PFSK-1 (cell line): ENCODE results near the gene TSPAN6.

Source experiments
- FOXP2 ChIP-seq: optimal IDR thresholded peaks from 2 replicates; pipeline ENCODE3; 2011; ENCODE audit warnings: borderline replicate concordance, control low read depth, inconsistent platforms; ENCODE audit not compliant: insufficient read depth; ENCODE audit errors: extremely low read length, extremely low read depth
- POLR2AphosphoS5 ChIP-seq: IDR thresholded peaks from 2 replicates; pipeline ENCODE4 v1.6.1; 2012; ENCODE audit warnings: low read depth, mild to moderate bottlenecking, control low read depth, low read length, moderate library complexity
- REST ChIP-seq, 2 experiments: IDR thresholded peaks; 2 replicates each; pipeline versions ENCODE4 v1.6.1 to v1.8.0; 2011 to 2012; ENCODE audit warnings: low read depth in 2 of 2, low read length in 2 of 2, control low read depth in 1 of 2, inconsistent platforms in 1 of 2, mild to moderate bottlenecking in 1 of 2, moderate library complexity in 1 of 2; ENCODE audit not compliant: insufficient read depth in 1 of 2
- SIN3A ChIP-seq: IDR thresholded peaks from 2 replicates; pipeline ENCODE4 v1.6.1; 2012; ENCODE audit warnings: mild to moderate bottlenecking, low read length, moderate library complexity, borderline replicate concordance; ENCODE audit not compliant: insufficient read depth
- TAF1 ChIP-seq: IDR thresholded peaks from 2 replicates; pipeline ENCODE4 v1.6.1; 2012; ENCODE audit warnings: low read length, control low read depth, borderline replicate concordance; ENCODE audit not compliant: insufficient read depth

Gene TSPAN6

DNA sequence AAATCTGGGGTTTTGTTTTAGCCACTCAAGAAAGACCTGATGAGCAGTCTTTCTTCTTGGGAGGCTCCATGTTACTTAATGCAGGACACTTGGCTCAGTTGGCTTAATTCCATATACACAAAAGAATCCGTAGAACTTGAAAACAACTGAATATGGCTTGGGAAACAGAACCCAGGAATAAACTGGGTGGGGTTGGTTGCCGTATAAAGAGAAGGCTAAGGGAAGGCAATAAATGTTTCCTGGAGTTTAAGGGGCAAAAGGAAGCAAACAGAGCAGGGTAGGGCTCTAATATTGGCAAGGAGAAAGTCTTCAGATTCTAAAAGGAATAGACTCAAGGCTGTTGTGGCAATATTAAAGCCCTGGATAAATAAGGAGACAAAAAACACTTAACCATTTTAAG lies 43.5 kb downstream of the TSPAN6 start:
- TF ChIP-seq TAF1 (no peak), POLR2AphosphoS5 (no peak), SIN3A (no peak), REST (IDR thresholded peaks at IDR 0.05; ENCODE audit: insufficient read depth in 1 of 2, low read depth in 2 of 2, low read length in 2 of 2) (no peak), FOXP2 (no peak)

DNA sequence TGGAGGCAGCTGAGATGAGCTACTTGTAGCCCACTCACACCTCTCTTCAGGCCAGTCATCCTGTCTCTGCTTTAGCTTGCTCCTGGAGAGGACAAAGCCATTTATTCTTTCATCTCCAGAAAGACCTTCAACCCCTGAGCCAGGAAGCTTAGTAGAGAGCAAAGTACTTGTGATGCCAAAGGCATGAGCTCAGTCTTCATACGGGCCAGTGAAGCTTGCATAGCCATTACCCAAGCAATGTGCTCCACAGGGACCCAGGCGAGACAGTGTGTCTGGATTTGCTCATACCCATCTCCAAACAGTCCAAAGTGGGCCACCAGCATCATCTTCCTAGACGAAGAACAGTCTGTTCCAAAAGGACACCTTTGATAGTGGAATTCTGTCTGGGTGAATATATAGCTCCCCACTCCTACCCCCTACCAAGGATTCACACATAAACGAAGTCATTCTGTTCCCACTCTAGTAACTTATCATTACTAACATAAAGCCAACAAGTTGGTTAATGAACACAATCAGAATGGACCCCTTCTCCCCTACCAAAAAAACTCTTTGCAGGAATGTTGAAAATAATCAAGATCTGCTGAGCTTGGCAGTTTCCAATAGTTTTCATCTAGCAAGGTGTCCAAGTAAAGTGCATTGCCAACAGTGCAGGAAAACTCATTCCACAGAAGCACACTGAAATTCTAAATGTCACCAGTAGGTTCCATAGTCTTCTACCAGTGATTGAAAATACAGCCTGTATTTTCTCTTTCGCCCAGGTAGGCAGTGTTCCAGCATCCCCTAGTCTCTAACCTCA lies 45.2 kb downstream of the TSPAN6 start:
- TF ChIP-seq TAF1 (no peak), SIN3A (no peak), FOXP2 (no peak), POLR2AphosphoS5 (no peak), REST (IDR thresholded peaks at IDR 0.05; ENCODE audit: insufficient read depth in 1 of 2, low read depth in 2 of 2, low read length in 2 of 2) (no peak)

DNA sequence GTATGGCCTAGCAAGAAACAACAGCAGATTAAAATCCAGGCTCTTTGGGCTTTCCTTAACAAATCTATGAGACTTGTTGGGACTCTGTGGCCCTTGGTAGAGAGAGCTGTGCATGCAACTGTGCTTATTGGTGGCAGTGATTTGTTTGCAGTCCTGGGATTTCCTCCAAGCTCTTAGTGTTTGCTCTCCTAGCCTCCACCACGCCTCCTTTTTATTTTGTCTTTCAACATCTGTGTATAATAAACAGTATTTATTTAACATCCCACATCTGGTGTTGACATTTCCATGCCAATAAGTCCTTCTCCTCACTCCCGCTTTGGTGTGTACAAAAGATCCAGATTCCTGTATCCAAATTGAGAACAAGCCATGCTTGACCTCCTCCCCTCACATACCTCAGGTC lies 48.7 kb downstream of the TSPAN6 start:
- no peak for TF ChIP-seq POLR2AphosphoS5
- TF ChIP-seq TAF1: no peak
- TF ChIP-seq FOXP2: no peak
- no peak for TF ChIP-seq SIN3A
- TF ChIP-seq REST (IDR thresholded peaks at IDR 0.05; ENCODE audit: insufficient read depth in 1 of 2, low read depth in 2 of 2, low read length in 2 of 2): no peak

DNA sequence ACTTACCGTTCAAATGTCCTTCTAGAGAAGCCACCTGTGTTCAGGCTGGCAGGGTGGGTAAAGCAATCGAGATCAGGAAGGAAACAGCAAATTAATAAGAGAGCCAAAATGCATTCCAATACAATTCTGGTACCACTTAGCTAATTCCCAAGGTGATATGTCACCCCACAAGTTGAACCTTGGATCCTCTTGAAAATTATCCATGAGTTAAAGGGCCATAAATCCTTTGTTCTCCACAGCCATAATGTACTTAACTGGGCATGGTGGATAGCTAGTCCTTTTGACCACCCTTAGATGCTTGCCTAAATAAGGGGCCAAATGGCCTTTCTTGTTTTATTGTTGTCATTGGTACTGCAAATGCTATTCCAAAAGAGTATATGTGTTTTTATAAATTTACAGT lies 49.9 kb downstream of the TSPAN6 start:
- TF ChIP-seq FOXP2 (no peak), SIN3A (no peak), REST (IDR thresholded peaks at IDR 0.05; ENCODE audit: insufficient read depth in 1 of 2, low read depth in 2 of 2, low read length in 2 of 2) (no peak), POLR2AphosphoS5 (no peak), TAF1 (no peak)
